ENCODE measurements around the gene HOXA3.

Gene HOXA3

DNA sequence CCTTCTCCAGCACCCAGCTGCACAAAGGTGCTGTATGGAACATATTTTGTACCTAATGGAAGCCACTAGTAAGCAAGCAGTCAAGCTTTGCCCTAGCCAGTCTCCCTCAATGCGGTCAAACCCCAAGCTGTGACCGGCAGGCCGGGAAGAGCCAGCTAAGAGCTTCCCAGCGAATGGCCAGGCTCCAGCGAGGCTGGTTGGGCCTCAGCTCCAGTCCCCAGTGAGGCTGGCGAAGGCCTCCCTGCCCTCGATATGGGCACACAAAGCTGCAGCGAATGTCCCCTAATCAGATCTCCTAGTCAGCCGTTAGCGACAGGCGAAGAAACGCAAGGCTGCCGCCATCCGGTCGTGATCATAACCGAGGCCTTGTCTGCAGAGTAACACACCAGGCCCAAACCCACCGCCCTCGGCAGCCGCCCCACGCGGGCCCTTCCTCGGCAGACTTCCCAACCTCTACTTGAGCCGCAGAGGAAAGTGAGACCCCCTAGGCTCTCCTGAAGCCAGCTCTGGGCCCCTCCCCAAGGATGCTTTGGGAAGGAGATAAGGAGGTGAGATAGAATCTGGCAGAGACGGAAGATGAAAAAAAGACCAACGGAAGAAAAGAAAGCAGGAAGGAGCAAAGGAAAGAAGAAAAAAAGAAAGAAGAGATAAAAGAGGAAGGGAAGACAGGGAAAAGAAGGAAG is 16.0 kb upstream of the HOXA3 start:
- no peak overlapping the region for H3K27ac ChIP-seq
- no peak overlapping the region for H3K4me3 ChIP-seq (ENCODE audit: low read depth, low read length)
- H3K9me3 ChIP-seq (ENCODE audit: severe bottlenecking), result peaks cover 21% of the 10 kb centered on the region
- no peaks in the 10 kb centered on the region for H3K36me3 ChIP-seq
- peaks cover 78% of the 10 kb centered on the region for H3K27me3 ChIP-seq (ENCODE audit: insufficient read depth, low read depth, severe bottlenecking)
- no peak for DNase-seq
- TF ChIP-seq, protein P1, sequence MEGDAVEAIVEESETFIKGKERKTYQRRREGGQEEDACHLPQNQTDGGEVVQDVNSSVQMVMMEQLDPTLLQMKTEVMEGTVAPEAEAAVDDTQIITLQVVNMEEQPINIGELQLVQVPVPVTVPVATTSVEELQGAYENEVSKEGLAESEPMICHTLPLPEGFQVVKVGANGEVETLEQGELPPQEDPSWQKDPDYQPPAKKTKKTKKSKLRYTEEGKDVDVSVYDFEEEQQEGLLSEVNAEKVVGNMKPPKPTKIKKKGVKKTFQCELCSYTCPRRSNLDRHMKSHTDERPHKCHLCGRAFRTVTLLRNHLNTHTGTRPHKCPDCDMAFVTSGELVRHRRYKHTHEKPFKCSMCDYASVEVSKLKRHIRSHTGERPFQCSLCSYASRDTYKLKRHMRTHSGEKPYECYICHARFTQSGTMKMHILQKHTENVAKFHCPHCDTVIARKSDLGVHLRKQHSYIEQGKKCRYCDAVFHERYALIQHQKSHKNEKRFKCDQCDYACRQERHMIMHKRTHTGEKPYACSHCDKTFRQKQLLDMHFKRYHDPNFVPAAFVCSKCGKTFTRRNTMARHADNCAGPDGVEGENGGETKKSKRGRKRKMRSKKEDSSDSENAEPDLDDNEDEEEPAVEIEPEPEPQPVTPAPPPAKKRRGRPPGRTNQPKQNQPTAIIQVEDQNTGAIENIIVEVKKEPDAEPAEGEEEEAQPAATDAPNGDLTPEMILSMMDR (IDR thresholded peaks at IDR 0.05; ENCODE audit: low read depth, low read length), result no peak

DNA sequence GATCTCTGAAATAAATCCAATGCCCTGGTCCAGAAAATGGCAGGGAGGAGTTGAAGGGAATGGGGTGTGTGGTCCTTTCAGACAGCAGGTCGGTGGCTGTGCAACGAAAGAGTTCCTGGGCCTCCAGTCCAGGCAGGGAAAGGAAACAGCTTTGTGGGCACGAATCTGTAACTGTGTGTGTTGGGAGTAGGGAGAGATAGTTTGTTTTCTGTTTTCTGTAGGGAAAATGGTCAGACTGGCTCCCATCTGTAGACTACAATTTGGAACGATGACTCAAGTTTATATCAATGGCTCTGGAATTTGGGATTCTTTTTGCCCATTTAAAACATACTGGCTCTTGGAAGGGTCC is 15.5 kb upstream of the HOXA3 start:
- DNase-seq, result no peak
- H3K9me3 ChIP-seq (ENCODE audit: severe bottlenecking), result peaks cover 21% of the 10 kb centered on the region
- H3K27me3 ChIP-seq (ENCODE audit: insufficient read depth, low read depth, severe bottlenecking), result peaks cover 73% of the 10 kb centered on the region
- TF ChIP-seq, protein P1 (IDR thresholded peaks at IDR 0.05; ENCODE audit: low read depth, low read length), result no peak
- H3K4me3 ChIP-seq (ENCODE audit: low read depth, low read length), result no peak overlapping the region
- no peaks in the 10 kb centered on the region for H3K36me3 ChIP-seq
- no peak overlapping the region for H3K27ac ChIP-seq

DNA sequence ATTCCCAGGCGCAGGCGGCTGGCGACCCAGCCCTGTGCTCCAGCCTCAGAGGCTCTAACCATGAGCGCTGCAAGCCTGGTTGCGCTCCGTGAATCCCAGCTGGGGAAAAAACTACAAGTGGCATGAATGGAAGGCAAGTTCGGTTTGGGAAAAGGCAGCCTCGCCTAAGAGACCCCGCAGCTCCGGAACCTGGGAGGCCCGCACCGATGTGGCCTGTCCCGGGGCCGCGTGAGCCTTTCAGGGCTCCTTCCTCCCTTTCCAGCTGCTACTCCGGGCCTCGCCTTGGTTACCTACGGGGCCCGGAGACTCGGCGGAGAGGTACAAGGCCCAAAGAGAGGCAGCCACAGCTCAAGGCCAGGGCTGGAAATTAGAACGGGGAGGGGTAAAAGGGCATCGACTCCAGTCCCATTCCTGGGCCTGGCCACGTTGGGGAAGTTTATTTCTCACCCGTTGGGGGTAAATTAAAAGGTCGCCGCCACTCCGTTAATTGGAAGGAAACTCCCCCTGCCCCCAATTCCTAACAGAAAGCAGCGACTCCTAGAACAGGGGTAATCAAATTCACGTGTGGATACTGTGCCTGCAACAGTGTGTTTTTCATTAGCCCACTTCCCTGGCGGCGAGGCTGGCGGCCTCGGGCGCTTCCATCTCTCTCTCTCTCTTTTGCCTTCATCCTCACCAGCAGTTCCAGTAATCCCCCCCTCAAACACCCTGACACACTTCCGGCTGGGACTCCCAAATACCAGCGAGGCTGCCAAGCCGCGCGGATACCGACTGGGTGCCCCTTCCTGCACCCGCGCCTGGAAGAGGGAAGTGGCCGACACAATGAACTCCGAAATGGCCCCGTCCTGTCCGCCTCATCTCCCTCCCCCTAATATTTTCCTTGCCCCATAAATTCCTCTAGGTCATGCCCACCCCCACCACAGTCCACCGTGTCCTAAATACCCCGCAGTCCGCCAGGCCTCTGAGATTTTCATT is 14.4 kb upstream of the HOXA3 start:
- TF ChIP-seq, protein P1 (IDR thresholded peaks at IDR 0.05; ENCODE audit: low read depth, low read length), result no peak
- no peaks in the 10 kb centered on the region for H3K36me3 ChIP-seq
- no peak for DNase-seq
- H3K27ac ChIP-seq, result no peak overlapping the region
- H3K4me3 ChIP-seq (ENCODE audit: low read depth, low read length), result peak overlapping the region; percentile 26
- peaks cover 67% of the 10 kb centered on the region for H3K27me3 ChIP-seq (ENCODE audit: insufficient read depth, low read depth, severe bottlenecking)
- peaks cover 21% of the 10 kb centered on the region for H3K9me3 ChIP-seq (ENCODE audit: severe bottlenecking)

DNA sequence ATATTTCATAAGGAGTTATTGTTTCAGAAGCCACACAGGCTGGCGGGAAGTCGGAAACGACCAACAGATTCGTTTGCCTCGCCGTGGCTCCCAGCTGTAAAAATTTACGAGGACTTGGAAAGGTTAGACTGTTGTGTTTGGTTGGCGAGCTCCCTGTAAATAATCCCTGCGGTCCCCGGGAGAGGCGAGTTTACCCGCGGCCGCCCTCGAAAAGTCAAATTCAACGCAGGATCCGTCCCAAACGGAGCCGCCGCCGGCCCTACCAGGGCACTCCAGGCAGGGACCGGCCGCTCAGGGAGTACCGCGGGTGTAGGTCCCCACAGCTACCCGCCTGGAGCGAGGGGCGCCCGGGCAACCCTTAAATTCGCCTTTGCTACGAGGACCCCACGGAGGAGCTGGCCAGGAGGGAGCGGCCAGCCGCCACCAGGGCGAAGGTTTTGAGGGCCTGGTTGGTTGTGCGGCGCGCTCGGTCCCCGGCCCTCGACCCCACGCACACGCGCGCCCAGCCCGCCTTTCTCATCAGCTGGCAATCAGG is 13.7 kb upstream of the HOXA3 start:
- no peak for DNase-seq
- peak overlapping the region; percentile 26 for H3K4me3 ChIP-seq (ENCODE audit: low read depth, low read length)
- H3K27ac ChIP-seq, result no peak overlapping the region
- no peaks in the 10 kb centered on the region for H3K36me3 ChIP-seq
- peaks cover 21% of the 10 kb centered on the region for H3K9me3 ChIP-seq (ENCODE audit: severe bottlenecking)
- TF ChIP-seq, protein P1 (IDR thresholded peaks at IDR 0.05; ENCODE audit: low read depth, low read length), result no peak
- peaks cover 62% of the 10 kb centered on the region for H3K27me3 ChIP-seq (ENCODE audit: insufficient read depth, low read depth, severe bottlenecking)

DNA sequence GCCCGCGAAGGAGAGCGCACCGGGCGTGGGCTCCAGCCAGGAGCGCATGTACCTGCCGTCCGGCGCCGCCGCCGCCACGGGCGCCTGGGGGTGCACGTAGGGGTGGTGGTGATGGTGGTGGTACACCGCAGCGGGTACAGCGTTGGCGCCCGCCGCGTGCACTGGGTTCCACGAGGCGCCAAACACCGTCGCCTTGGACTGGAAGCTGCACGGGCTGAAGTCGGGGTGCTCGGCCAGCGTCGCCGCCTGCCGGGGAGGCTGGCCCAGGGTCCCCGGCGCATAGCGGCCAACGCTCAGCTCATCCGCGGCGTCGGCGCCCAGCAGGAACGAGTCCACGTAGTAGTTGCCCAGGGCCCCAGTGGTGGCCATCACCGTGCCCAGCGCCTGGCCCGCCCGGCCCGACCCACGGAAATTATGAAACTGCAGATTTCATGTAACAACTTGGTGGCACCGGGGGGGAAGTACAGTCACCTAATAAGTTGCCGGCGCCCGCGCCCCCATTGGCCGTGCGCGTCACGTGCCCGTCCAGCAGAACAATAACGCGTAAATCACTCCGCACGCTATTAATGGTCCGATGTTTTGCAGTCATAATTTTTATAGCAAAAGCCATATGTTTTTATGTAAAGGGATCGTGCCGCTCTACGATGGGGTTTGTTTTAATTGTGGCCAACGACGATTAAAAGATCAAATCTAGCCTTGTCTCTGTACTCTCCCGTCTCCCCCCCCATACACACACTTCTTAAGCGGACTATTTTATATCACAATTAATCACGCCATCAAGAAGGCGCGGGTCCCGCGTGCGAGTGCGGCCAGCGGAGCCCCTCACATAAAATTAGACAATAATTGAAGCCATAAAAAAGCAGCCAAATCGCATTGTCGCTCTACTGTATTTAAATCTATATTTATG is 13.0 kb upstream of the HOXA3 start, which contains the start of gene HOXA9:
Gene HOXA9, minus strand, starts transcription at position 449 of the 907 bp plus-strand sequence. Its CDS starts 80 bp downstream, at position 369.
- Histone ChIP-seq H3K4me3 (ENCODE audit: low read depth, low read length) (peak within 1 kb of the TSS; percentile 26), H3K27ac (no peak within 1 kb of the TSS), H3K9me3 (ENCODE audit: severe bottlenecking) (peaks cover 21% of the 10 kb centered on the region), H3K27me3 (ENCODE audit: insufficient read depth, low read depth, severe bottlenecking) (peaks cover 60% of the 10 kb centered on the region), H3K36me3 (no peaks in the 10 kb centered on the region)
- TF ChIP-seq, protein P1 (IDR thresholded peaks at IDR 0.05; ENCODE audit: low read depth, low read length), result no peak
- DNase-seq, result no peak

All from WERI-Rb-1 (cell line).